Fibroblast of lung (primary cell): ENCODE data around the gene PRXL2A. TPM values are rescaled to one million over a fixed set of nuclear protein-coding genes. Genes with fewer than 3 reads are reported as not detected.

ENCODE experiments used
- DNase-seq, 2 donors: peaks; one replicate each; pipeline versions ENCODE4 v3.0.0 to v3.0.0-alpha.2; 2010; ENCODE audit warnings: low read depth in 2 of 2
- H2AFZ ChIP-seq: 2 replicates; pipeline ENCODE4 v1.5.1; 2012; ENCODE audit warnings: low read length, control low read depth, inconsistent platforms
- H3K27ac ChIP-seq: 2 replicates; pipeline ENCODE4 v1.5.1; 2011; ENCODE audit warnings: low read length, control low read depth; ENCODE audit not compliant: insufficient read depth
- H3K27me3 ChIP-seq: 2 replicates; pipeline ENCODE4 v1.5.1; 2011; ENCODE audit warnings: mild to moderate bottlenecking, low read length; ENCODE audit not compliant: control insufficient read depth, insufficient read depth
- H3K36me3 ChIP-seq: 2 replicates; pipeline ENCODE4 v1.5.1; 2011; ENCODE audit warnings: low read length; ENCODE audit not compliant: control insufficient read depth, insufficient read depth
- H3K4me1 ChIP-seq: 2 replicates; pipeline ENCODE4 v1.5.1; 2011; ENCODE audit warnings: low read length; ENCODE audit not compliant: control insufficient read depth, insufficient read depth; ENCODE audit errors: extremely low read depth
- H3K4me2 ChIP-seq: 2 replicates; pipeline ENCODE4 v1.5.1; 2011; ENCODE audit warnings: low read length, control low read depth; ENCODE audit not compliant: insufficient read depth; ENCODE audit errors: extremely low read depth
- H3K4me3 ChIP-seq, 4 experiments: fragments of 200-600 bp in 1 of 4; sonication (generic) in 1 of 4; replicated peaks in 1 of 4; 2 replicates each; pipeline ENCODE4 v1.5.1; 2011 to 2016; ENCODE audit warnings: low read length in 4 of 4, low read depth in 3 of 4, mild to moderate bottlenecking in 3 of 4, control low read depth in 2 of 4, inconsistent platforms in 1 of 4, mixed read lengths in 1 of 4; ENCODE audit not compliant: insufficient read depth in 1 of 4; ENCODE audit errors: control extremely low read depth in 1 of 4
- H3K79me2 ChIP-seq: 2 replicates; pipeline ENCODE4 v1.5.1; 2012; ENCODE audit warnings: mild to moderate bottlenecking, low read length, inconsistent platforms; ENCODE audit not compliant: control insufficient read depth, insufficient read depth
- H3K9ac ChIP-seq: 2 replicates; pipeline ENCODE4 v1.5.1; 2011; ENCODE audit warnings: mild to moderate bottlenecking, low read length, control low read depth; ENCODE audit not compliant: insufficient read depth
- H3K9me3 ChIP-seq: 2 replicates; pipeline ENCODE4 v1.5.1; 2012; ENCODE audit warnings: low read depth, low read length; ENCODE audit not compliant: control insufficient read depth, insufficient read depth
- H4K20me1 ChIP-seq: 2 replicates; pipeline ENCODE4 v1.5.1; 2011; ENCODE audit warnings: low read length; ENCODE audit not compliant: control insufficient read depth, insufficient read depth; ENCODE audit errors: extremely low read depth
- EZH2 ChIP-seq: IDR thresholded peaks from 2 replicates; pipeline ENCODE4 v1.5.1; 2012; ENCODE audit warnings: low read length, control low read depth, mild to moderate bottlenecking; ENCODE audit errors: missing control alignments
- polyA plus RNA-seq, 2 donors: library from polyadenylated mRNA; depleted of rRNA in 1 of 2; stranded (reverse) in 1 of 2; unstranded in 1 of 2; fragments of >200 nt; gene quantifications; 2 replicates each; pipeline ENCODE4 v1.2.1, GENCODE V29; 2011 to 2012; ENCODE audit warnings: missing spikeins in 1 of 2
- total RNA-seq: library from RNA; depleted of rRNA; stranded (reverse); fragments of >200 nt; gene quantifications from 2 replicates; pipeline ENCODE4 v1.2.1, GENCODE V29; 2014
- TF ChIP-seq, protein P1 (sequence below), 2 donors: IDR thresholded peaks in 1 of 2; conservative IDR thresholded peaks in 1 of 2; 1 replicate in 1 of 2; 2 replicates in 1 of 2; pipeline ENCODE4 v1.5.1; 2011 to 2012; ENCODE audit warnings: low read length in 2 of 2, control low read depth in 1 of 2, inconsistent platforms in 1 of 2, low read depth in 1 of 2, mild to moderate bottlenecking in 1 of 2

The PRXL2A gene
- total and polyA plus RNA-seq, 2 donors (not counting 1 experiment from before 2014, with no cell fraction given) = 1.6 to 19.2 TPM

- H3K4me1 ChIP-seq = peaks cover 29% of the 10 kb centered on the region
- DNase-seq = no peak
- H3K4me2 ChIP-seq = no peak overlapping the region
- TF ChIP-seq, protein P1, sequence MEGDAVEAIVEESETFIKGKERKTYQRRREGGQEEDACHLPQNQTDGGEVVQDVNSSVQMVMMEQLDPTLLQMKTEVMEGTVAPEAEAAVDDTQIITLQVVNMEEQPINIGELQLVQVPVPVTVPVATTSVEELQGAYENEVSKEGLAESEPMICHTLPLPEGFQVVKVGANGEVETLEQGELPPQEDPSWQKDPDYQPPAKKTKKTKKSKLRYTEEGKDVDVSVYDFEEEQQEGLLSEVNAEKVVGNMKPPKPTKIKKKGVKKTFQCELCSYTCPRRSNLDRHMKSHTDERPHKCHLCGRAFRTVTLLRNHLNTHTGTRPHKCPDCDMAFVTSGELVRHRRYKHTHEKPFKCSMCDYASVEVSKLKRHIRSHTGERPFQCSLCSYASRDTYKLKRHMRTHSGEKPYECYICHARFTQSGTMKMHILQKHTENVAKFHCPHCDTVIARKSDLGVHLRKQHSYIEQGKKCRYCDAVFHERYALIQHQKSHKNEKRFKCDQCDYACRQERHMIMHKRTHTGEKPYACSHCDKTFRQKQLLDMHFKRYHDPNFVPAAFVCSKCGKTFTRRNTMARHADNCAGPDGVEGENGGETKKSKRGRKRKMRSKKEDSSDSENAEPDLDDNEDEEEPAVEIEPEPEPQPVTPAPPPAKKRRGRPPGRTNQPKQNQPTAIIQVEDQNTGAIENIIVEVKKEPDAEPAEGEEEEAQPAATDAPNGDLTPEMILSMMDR (conservative IDR thresholded peaks at IDR 0.05 in 1 of 2, IDR thresholded peaks at IDR 0.05 in 1 of 2; ENCODE audit: low read depth in 1 of 2, low read length in 2 of 2) = no peak
- no peak for TF ChIP-seq EZH2
- H2AFZ ChIP-seq = no peak overlapping the region
- H3K79me2 ChIP-seq = peaks cover 51% of the 10 kb centered on the region
- H3K27ac ChIP-seq = no peak overlapping the region
- H3K9ac ChIP-seq = no peak overlapping the region
- H3K4me3 ChIP-seq = no peak overlapping the region
- H4K20me1 ChIP-seq = no peaks in the 10 kb centered on the region
- H3K36me3 ChIP-seq = peaks cover 1% of the 10 kb centered on the region
- H3K9me3 ChIP-seq = no peaks in the 10 kb centered on the region
- H3K27me3 ChIP-seq = no peaks in the 10 kb centered on the region
These were observed 60.6 kb downstream of the PRXL2A start for GRCh38 chr10:80468806-80469421.

DNA sequence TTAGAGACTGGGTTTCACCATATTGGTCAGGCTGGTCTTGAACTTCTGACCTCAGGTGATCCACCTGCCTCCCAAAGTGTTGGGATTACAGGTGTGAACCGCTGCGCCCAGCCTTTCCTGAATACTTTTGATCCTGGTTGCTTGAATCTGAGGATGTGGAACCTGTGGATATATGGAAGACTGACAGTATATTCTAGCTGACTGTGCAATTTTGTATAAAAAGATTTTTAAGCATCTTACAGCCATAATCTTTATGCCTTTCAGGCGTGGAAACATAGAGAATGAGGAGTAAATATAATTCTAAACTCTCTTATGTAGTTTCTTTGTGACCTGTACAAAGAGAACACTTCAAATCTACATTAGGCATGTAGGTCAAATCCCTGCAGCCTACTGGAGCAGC is 61.9 kb downstream of the PRXL2A start:
- no peak for DNase-seq
- peaks cover 1% of the 10 kb centered on the region for H3K36me3 ChIP-seq
- no peak overlapping the region for H3K27ac ChIP-seq
- H3K4me1 ChIP-seq = peaks cover 28% of the 10 kb centered on the region
- no peaks in the 10 kb centered on the region for H4K20me1 ChIP-seq
- H3K79me2 ChIP-seq = peaks cover 49% of the 10 kb centered on the region
- no peak overlapping the region for H3K9ac ChIP-seq
- H2AFZ ChIP-seq = no peak overlapping the region
- no peak overlapping the region for H3K4me3 ChIP-seq
- H3K27me3 ChIP-seq = no peaks in the 10 kb centered on the region
- H3K4me2 ChIP-seq = no peak overlapping the region
- no peaks in the 10 kb centered on the region for H3K9me3 ChIP-seq
- TF ChIP-seq, protein P1 (conservative IDR thresholded peaks at IDR 0.05 in 1 of 2, IDR thresholded peaks at IDR 0.05 in 1 of 2; ENCODE audit: low read depth in 1 of 2, low read length in 2 of 2) = no peak
- no peak for TF ChIP-seq EZH2

GRCh38 chr10:80471001-80471400 is 62.6 kb downstream of the PRXL2A start:
- Histone ChIP-seq H3K79me2 (peaks cover 47% of the 10 kb centered on the region), H3K4me1 (peaks cover 27% of the 10 kb centered on the region), H4K20me1 (no peaks in the 10 kb centered on the region), H3K4me2 (no peak overlapping the region), H3K36me3 (peaks cover 1% of the 10 kb centered on the region), H3K27me3 (no peaks in the 10 kb centered on the region), H3K27ac (no peak overlapping the region), H3K9me3 (no peaks in the 10 kb centered on the region), H2AFZ (no peak overlapping the region), H3K9ac (no peak overlapping the region), H3K4me3 (no peak overlapping the region)
- no peak for TF ChIP-seq EZH2
- TF ChIP-seq, protein P1 (conservative IDR thresholded peaks at IDR 0.05 in 1 of 2, IDR thresholded peaks at IDR 0.05 in 1 of 2; ENCODE audit: low read depth in 1 of 2, low read length in 2 of 2) = no peak
- no peak for DNase-seq
